NCI-H187 (cell line): ENCODE measurements around the gene CREB3L2.

Experiments used
- DNase-seq, 2 experiments: peaks; one replicate each; lab custom pipeline; 2025; lab: John Stamatoyannopoulos, UW

CREB3L2 gene

DNA sequence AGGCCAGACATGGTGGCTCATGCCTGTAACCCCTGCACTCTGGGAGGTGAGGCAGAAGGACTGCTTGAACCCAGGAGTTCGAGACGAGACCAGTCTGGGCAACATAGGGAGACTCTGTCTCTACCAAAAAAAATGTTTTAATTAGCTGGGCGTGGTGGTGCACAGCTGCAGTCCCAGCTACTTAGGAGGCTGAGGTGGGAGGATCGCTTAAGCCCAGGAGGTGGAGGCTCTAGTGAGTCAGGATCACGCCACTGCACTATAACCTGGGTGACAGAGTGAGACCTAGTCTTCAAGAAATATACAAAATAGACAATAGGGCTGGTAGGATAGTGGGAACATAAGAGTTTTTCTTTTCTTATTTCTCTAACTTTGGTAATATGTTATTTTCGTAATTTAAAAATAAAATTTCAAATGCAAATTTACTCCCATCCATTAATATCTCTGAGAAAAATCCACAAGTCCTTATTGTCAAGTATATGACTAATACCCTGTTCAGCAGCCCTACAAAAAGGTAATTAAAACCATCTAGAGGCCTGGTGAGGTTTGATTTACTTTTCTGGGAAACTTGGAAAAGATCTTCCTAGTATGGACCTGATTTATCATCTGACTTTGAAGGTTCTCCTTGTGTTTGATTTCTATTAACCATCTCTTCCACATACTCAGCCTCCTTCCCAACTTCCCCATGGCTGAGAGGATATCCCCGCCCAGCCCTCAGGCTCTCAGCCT is 50.0 kb downstream of the CREB3L2 start:
- no peak for DNase-seq

DNA sequence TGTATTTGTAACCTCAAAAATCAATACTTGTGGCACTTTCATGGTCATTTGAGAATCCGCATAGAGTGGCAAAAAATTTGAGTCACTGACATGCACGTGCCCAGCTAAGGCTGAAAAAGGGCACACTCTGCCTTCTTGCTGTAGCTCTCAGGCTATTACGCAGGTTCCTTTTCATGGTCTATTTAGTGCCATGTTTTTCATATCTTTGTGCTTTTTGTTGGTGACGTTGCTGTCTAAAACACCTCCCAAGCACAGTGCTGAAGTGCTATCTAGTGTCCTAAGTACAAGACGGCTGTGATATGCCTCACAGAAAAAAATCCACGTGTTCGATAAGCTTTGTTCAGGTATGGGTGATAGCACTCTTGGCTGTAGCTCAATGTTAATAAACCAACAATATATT is 50.9 kb downstream of the CREB3L2 start:
- peak in 1 of 2 experiments; percentile 34 for DNase-seq

DNA sequence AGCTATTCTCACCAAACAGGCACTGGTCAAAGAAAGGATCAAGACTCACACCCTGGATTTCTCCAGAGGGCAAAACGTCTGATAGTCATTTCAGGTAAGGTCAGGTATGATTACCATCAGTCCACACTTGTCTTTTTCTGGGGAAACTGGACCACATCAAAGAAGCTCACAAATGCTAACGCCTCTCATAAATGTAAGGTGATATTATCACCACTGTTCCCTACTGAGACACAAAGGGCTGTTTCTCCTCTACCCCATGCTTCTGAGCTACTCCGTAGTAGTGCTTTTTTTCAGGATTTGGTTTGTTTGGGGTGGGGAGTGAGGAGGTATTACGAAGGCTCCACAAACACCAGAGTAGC is 51.6 kb downstream of the CREB3L2 start:
- no peak for DNase-seq

DNA sequence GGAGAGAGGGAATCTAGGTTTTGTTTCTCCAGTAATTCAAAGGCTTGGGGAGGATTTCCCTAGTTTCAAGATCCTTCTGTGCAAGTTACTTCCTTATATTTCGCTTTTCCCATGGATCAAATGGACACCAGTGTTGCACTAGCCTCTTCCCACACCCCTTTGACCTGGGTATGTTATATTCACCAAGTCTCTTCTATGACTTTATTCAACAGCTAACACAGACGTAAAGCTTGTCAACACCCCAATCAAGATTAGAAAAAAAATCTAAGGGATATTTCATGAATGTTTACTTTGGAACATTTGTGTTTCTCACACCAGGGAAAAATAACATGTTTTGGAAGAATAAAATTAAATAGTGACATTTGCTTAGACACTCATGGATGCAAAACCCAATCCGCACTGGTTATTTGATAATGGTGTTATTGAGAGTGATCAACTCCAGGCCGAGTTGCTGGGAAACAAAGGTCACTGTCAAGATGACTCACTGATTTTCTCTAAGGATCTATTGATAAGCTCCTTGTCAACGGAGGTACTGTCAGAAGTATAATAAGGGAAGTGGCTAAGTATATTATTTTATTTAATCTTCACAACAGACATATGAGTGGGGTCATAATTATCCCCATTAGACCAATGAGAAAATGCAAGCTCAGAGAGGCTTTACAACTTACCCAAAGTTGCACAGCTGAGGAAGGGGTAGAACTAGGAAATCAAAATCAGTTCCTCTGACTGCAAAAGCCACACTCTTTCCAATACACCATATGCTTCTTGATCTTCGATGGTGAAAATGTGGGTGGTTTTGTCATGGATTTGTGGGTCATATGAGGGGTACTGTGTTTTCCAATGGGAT is 52.2 kb downstream of the CREB3L2 start:
- DNase-seq, result no peak

DNA sequence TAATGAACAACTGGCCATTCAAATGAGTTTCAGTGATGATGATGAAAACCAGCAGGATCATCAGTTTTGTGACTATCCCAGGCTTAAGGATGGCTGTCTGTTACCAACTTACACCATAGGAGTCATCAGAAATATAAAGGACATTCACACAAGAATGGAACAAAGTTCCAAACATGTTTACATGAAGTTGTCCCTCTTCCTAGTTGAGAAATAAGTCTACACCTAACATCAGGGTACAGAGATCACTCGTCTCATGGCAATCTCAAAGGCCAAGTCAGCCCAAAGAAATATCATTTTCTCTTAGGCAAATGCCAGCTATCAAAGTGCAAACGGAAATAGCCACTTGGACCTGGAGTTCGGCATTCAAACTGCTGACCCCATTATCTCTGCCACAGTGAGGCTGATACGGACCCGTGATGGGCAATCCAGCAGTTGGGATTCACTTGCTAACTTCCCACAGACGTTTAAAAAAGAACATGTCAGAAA is 53.0 kb downstream of the CREB3L2 start:
- DNase-seq, result no peak

DNA sequence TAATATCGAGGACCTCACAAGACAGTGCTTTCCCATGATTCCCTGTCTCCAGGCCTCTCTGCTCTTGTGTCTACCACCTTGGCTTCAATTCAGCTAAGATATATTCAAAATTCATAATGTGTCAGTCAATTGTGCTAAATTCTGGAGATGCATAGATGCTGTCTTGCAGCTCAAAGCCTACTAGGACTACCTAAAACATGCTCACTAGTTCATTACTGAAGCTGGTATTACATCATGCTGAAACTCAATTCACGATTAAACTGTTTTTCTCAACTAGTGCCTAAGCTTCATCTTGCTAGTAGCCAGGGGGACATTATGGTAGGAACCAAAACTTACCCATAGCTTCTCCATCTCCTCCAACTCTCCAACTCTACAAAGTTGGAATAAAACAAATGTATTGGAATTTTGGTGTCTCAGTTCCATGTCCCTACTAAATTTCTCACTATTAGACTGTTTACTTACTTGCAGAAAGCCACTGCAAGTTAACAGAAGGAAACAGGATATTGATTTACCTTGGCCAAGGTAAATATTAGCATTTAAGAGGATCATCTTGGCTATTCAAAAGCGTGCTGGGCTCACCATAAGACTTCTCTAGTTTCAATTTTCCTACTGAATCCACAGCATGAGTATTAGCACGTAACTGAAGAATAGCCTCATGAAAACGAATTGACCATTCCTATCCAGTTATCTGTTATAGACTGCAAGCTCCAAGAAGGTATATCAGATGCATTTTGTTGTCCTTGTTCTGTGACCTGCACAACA is 53.6 kb downstream of the CREB3L2 start:
- no peak for DNase-seq

DNA sequence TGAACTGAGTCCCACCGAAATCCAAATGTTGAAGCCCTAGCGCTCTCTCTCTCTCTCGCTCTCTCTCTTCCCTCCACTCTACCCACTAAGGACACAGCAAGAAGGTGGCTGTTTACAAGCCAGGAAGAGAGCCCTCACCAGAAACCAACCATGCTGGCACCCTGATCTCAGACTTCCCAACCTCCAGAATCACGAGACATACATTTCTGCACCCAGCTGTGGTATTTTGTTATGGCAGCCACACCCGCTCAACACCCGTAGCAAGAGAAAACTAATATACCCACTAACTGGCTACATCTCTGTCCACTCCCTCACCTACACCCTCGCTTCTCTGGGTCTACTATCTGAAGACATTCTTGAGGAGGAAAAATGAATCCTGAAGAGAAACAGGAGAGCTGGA is 54.8 kb downstream of the CREB3L2 start:
- DNase-seq, result no peak

DNA sequence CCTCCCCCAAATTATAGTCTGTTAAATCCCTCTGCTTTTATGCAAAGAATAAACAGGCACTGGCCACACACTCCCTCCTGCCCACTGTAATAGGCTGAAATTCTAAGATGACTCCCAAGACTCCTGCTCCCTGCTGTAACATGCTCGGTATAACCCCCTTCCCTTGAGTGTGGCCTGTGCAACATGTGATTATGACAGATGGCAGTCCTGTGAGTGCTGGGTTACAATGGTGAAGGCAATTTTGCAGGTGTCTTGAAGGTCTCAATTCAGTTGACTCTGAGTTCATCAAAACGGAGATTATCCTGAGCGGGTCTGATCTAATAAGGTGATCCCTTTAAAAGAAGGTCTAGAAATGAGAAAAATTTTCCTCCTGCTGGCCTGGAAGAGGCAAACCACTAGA is 55.9 kb downstream of the CREB3L2 start:
- DNase-seq, result no peak

DNA sequence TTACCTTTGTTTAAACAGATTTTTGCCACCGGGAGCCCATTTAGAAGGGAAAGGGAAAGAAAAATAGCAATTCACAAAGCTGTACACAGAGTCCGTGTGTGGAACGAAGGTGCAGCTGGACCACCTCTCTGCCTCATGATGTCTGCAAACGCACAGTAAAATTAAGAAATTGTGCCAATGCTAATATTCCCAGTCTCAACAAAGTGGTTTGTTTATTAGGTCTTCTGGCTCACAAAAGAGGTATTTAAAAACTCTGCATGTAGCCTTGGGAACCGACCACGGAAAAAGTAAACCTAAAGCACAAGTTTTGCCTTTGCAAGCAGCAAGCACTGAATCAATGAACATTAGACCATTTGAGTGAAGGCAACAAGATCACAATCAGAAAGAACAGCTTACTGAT is 57.7 kb downstream of the CREB3L2 start:
- no peak for DNase-seq

DNA sequence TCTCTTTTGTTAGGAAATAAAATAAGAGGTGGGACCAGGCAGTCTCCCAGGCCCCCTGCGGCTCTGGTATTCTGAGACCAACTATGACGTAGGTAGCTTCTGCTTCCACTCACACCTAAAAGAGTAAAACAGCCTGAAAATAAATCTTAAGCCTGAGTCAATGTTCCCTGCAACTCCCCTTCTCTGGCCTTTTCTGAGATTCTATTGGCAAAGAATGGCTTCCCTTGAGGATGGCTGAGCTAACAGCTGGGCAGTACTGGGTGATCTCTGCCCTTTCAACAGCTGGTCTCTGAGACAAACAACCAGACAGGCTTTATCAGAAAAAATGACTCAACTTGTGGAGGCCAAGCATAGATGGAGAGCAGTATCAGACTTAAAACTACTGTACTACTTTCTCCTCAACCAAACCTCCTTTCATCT is 58.7 kb downstream of the CREB3L2 start:
- no peak for DNase-seq

DNA sequence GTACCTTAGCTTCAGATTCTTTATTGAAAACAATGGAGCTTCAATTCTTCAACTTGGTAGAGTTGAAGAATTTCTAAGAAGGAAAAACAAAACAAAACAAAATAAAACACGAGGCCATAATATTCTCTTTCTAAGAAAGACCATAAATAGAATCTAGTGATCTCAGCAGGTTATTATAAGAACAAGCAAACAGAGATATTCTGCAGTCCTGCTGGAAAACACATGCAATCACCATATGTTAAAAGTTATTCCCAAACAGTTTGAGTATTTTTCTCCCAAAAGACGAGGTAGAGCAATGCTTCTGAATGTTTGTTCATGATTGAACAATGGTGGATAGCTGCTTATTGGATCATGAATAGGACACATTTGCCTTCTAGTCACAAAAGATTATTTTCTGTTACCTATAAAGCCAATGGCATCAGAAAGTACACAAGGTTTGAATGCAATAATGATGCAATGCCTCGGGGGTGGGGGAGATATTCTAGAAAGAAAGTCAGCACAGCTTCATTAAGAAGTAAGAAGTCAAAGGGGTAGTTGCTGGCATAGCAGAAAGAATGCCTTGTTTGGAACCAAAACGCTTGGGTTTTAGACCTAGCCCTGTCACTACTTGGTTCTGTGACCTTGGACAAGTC is 59.3 kb downstream of the CREB3L2 start:
- DNase-seq, result no peak

DNA sequence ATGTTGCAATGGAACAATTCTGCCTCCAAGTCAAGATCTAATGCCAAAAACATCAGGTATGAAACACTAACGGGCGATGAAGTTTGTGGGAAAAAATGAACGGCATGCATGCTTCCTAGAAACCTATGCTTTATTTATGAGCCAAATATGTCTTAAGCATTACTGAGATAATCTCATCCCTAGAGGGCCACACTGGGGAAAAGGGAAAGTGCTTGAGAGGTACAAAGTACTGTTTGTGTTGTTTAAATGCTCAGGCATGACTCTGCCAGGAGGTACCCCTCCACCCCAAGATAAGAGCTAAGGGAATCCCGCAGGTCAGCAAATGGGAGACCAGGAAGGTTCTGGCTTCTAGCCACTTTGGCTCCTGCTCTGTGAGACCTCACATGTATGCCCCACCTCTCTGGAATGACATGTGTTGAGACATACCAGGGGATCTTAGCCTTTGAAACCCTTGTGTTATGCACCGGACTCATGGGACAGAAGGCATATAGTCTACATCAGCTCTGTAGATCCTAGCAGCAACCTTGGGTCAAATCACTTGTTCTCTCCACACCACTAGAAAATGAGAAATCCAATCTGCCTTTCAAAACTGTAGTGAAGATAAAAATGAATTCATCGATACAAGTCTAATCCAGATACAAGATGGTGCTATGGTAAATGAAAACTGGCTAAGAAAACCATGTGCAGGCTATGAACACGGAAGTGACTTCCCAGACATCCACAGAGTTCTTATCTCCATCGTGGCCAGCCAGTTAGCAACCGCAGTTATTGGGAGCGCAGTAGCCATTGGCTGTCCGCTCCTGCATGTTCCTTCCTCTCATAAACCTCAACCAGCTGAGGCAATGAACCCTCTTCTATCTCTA is 61.0 kb downstream of the CREB3L2 start:
- DNase-seq, result no peak

DNA sequence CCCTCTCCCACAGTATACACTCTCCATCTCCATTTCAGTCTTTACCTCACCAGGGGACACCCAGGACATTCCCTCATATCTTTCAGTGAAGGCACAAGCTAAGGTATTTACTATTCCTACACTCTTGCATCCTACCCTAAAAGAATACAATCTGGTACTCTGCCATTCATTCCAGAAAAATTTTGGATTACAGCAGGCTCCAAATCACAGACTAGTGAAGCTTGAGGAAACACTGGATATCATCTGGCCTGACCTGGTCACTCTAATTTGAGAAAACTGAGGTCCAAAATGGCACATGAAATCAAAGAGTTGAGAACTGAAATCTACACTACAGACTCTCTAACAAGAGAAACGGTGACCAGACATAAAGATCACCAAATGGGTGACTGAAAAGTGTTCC is 61.7 kb downstream of the CREB3L2 start:
- no peak for DNase-seq

DNA sequence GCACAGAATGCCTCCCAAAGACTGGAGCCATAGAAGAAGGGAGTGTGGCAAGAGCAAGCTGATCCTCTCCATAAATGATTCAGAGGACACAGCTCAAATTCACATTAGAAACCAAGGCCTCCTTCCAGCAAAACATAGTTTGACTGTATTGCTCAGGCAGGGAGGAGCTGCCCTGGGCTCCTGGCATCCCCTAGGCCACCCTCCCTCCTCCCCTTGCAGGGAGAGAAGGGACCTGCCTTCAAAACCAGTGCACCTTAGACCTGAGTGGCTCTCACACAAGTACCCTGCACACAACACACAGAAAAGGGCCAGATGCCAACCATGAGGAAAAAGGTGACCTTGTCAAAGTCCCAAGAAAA is 64.7 kb downstream of the CREB3L2 start:
- no peak for DNase-seq

DNA sequence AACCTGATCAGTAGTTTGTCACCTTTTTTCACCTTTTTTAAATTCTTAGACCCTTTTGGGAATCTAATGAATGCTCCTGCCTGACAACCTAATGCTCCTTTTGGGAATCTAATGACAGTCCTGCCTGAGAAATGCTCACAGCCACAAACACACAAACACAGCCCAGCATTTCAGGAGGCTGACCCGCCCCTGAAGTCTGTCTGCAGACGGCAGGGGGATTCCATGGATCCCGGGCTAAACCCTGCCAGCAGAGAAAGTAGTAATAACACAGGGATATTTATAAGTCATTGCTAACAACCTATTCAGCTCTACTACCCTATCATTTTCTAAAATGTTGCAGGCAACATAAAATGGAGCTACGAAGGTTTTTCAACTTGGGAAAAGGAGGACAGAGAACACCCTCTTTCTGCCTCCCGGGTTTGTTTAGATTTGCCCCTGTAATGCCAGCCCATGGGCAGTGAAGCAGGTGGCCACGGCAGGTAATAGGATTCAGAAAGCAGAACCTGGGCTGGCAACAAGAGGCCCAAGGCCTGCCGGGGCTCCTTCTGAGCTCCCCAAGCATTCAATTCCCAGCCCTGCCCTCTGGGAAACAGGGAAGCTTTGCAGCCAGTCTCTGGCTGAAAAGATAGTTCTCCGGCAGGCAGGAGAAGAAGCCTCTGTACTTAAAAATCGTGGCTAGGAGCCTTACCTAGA is 65.2 kb downstream of the CREB3L2 start:
- DNase-seq, result no peak

DNA sequence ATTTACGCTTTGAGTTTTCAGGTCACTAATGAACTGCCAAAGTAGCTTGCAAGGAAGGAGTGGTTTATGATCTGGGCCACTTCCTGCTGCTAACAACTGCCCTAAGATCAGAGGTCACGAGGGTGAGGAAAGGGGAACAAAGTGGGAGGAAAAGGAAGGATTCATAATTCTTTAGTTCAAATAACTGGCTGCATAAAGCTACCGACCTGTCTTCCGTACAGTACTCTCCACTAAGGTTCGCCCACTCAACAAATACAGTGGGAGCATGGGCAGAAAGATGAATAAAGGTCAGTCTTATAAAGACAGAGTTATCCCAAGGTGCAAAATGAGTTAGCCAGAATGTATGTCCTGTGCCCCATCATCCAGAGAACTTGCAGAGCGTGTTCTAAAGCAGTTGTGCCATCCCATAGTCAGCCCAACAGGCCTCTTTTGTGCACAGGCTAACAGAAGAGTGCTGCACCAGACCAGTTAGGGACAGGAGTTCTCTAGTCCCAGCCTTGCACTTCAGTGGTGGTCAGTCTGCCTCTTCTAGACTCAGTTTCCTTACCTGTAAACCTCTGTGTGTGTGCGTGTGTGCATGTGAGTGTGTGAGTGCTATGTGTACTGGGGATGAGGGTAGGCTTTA is 65.9 kb downstream of the CREB3L2 start:
- DNase-seq, result no peak

DNA sequence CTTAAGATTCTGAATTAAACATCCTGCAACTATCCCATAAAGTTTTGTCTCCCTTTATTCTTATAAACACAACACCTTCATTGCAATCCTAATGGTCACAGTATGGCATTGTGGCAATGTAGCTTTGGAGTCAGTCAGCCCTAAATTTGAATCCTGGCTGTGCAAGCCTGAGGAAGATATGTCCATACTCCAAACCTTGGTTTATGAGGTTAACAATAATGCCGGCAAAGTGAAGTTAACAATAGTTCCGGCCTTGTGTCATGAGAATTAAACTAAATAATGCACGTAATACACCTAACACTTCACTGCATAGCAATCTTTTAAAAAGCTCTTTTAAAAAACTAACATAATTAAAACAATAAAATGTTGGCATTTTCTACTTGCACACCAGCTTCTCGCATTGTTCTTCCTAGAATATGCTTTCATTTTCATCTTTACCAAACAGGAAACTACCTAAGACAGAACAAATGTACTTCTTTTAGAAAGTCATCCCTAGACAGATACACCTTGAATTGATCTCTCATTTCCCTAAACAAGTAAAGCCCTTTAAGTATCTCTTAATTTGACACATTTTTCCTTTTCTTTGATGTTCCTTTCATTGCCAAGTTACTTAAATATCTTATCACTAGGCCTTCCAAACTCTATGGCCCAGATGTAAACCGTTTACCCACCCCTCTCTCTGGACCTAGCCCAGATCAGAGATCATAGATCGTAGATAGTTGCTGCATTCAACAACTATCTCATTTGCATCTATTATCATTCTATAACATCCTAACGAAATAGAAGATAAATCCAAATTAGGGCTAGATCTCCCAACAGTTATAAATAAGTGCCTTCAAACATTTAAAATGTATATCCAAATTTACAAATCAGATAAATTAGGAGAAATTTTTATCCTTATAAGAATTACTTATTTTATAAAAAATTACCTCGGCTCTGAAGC is 66.7 kb downstream of the CREB3L2 start:
- DNase-seq, result no peak

DNA sequence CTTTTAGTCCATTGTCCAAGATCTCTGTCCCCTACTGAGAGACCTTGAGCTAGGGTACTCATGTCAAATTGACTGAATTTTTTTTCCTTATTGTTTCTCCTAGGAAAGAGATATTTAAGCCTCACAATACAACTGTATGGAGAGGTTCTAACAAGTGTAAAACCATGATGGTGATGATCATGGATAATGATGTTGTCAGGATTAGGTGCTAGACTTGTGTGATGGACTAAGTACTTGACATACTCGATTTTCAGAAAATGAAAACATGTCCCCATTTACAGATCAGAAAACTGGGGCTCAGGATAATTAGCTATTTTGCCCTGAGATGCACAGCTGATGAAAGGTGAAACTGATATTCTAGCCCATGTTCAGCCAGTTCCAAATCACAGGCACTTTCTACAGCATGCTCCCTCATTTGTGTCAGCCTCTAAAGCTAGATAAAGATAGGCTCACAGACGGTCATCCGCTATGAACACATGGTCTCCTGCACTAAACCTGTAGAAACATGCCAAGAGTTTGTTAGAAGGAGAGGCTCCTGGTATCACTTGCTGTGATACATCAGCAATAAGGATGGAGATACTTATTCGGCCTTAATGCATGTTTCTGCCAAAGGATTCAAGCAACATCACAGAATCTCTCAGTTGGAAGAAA is 67.6 kb downstream of the CREB3L2 start:
- no peak for DNase-seq
